Measurements from ENCODE around the gene LRP4.
"Not testable (repeated sequence)": the region's sequence is repeated elsewhere in the genome, so short reads cannot be mapped to it uniquely, and the experiment has no call there.

The LRP4 gene
- 0 to 0.47 reads per million in 2 donors for total RNA-seq

- peak in 3 of 5 experiments; percentile 7 to 23 (median 16) for DNase-seq
These were observed at the start of gene LRP4 for GRCh38 chr11:46918083-46918787. LRP4 (minus strand) TSS chr11:46918550; CDS start chr11:46918379, 171 bp downstream.

- DNase-seq: no peak
These were observed 49.6 kb upstream of the LRP4 start for GRCh38 chr11:46967962-46968361.

GRCh38 chr11:46966773-46967172, 48.4 kb upstream of the LRP4 start:
- DNase-seq: no peak

GRCh38 chr11:46963844-46964243, 45.5 kb upstream of the LRP4 start:
- DNase-seq: no peak

GRCh38 chr11:46961886-46962285, 43.5 kb upstream of the LRP4 start:
- not testable (repeated sequence) for DNase-seq

- no peak for DNase-seq
These were observed 42.7 kb upstream of the LRP4 start for GRCh38 chr11:46961041-46961440.

GRCh38 chr11:46958777-46959176, 40.4 kb upstream of the LRP4 start:
- no peak for DNase-seq

GRCh38 chr11:46953093-46953492, 34.7 kb upstream of the LRP4 start:
- no peak for DNase-seq

GRCh38 chr11:46952553-46952952, 34.2 kb upstream of the LRP4 start:
- no peak for DNase-seq

- DNase-seq: no peak
These were observed 33.5 kb upstream of the LRP4 start for GRCh38 chr11:46951864-46952263.

GRCh38 chr11:46949297-46949696, 30.9 kb upstream of the LRP4 start:
- no peak for DNase-seq

GRCh38 chr11:46948378-46949131, 30.2 kb upstream of the LRP4 start:
- no peak for DNase-seq

GRCh38 chr11:46947399-46948077, 29.2 kb upstream of the LRP4 start:
- no peak for DNase-seq

- no peak for DNase-seq
These were observed 26.2 kb upstream of the LRP4 start for GRCh38 chr11:46944356-46945075.

- no peak for DNase-seq
These were observed 23.8 kb upstream of the LRP4 start for GRCh38 chr11:46942172-46942571.

GRCh38 chr11:46936138-46937110, 18.1 kb upstream of the LRP4 start, which contains the start of gene CSTPP1:
CSTPP1 (plus strand) TSS chr11:46936761; CDS start chr11:46936806, 45 bp downstream.
- DNase-seq: peak; percentile 76 to 94 (median 88)

- no peak for DNase-seq
These were observed 11.7 kb upstream of the LRP4 start for GRCh38 chr11:46930089-46930488.

GRCh38 chr11:46928701-46929100, 10.4 kb upstream of the LRP4 start:
- not testable (repeated sequence) for DNase-seq

GRCh38 chr11:46927928-46928327, 9.6 kb upstream of the LRP4 start:
- DNase-seq: not testable (repeated sequence)

GRCh38 chr11:46920755-46921154, 2.4 kb upstream of the LRP4 start:
- no peak for DNase-seq

GRCh38 chr11:46918788-46919513, 601 bp upstream of the LRP4 start:
- DNase-seq: no peak
